ENCODE results near the gene DNAH7.

GRCh38 chr2:195824478-195824877, 244.2 kb downstream of the DNAH7 start:
- TF ChIP-seq CTCF (IDR thresholded peaks at IDR 0.05), result no peak
- TF ChIP-seq EZH2 (IDR thresholded peaks at IDR 0.05; ENCODE audit: borderline replicate concordance, insufficient read depth, low read depth, low read length, poor library complexity, severe bottlenecking), result no peak
